HG03025 (cell line): ENCODE data around the gene ERF.
"Not testable (repeated sequence)": the region's sequence is repeated elsewhere in the genome, so short reads cannot be mapped to it uniquely, and the experiment has no call there.

Experiments
- ATAC-seq: cut with Tn5 transposase; IDR thresholded peaks from one replicate; pipeline ENCODE4 v1.9.1; 2021; ENCODE audit warnings: mild to moderate bottlenecking, moderate library complexity; ENCODE audit not compliant: unreplicated experiment, low FRiP score

ERF gene

DNA sequence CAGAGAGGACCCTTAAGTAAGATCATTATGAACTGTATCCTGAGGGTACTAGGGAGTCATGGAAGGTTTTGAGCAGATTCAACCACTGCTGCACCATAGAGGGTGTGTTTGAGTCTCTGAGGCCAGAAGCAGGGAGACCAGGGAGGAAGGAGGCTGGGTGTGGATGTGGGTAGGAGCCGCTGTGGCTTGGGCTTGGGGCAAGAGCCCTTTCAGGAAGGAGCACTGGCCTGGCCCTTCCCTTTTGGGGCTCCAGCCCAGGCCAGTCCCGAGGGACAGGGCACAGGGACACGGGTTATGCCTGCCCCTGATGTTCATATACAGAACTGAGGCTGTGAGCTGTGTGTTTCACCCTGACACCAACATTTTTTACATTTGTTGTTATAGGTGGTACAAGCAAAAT lies 21.4 kb upstream of the ERF start:
- ATAC-seq, result no peak

DNA sequence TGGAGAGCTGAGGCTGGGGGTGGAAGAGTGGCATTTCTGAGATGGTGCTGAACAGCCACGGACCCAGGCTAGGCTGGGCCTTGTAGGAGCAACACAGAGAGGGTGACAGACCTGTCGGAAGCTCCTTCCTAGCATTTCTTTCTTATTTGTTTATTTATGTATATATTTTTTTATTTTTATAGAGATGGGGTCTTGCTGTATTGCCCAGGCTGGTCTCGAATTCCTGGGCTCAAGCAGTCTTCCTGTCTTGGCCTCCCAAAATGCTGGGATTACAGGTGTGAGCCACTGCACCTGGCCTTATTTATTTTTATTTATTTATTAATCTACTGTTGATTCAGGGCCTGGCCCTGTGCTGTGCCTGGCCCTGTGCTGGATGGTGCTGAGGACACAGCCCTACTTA lies 20.6 kb upstream of the ERF start:
- no peak for ATAC-seq

DNA sequence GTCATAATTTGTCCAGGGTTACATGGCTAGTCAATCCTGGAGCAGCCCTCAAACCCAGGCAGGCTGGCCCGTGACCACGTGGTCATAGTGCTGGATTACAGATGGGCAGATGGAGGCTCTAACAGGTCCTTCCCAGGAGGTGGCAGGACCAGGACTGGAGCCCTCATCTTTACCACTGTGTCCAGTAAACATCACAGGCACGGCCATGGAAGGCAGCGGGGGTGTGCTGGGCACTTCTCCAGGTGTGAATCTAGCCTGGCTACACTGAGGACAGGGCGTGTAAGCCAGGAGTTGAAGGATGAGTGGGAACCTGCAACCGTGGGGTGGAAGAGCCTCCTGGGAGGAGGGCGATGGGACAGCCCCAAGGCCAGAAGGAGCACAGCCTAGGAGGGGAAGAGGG lies 20.2 kb upstream of the ERF start:
- ATAC-seq, result no peak

- no peak for ATAC-seq
These were observed 19.2 kb upstream of the ERF start for GRCh38 chr19:42274065-42274682.

GRCh38 chr19:42273407-42274064 lies 18.6 kb upstream of the ERF start:
- ATAC-seq, result no peak

DNA sequence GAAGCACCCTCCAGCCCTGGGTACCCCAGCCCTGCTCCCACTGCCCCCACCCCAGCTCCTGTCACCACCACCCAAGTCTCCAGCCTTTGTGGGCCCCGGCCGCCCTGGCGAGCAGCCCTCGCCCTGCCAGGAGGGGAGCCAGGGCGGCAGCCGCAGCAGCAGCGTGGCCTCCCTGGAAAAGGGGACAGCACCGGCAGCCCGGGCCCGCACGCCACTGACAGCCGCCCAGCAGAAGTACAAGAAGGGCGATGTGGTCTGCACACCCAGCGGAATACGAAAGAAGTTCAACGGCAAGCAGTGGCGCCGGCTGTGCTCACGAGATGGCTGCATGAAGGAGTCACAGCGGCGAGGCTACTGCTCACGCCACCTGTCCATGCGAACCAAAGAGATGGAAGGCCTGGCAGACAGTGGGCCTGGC lies 18.1 kb upstream of the ERF start:
- no peak for ATAC-seq

DNA sequence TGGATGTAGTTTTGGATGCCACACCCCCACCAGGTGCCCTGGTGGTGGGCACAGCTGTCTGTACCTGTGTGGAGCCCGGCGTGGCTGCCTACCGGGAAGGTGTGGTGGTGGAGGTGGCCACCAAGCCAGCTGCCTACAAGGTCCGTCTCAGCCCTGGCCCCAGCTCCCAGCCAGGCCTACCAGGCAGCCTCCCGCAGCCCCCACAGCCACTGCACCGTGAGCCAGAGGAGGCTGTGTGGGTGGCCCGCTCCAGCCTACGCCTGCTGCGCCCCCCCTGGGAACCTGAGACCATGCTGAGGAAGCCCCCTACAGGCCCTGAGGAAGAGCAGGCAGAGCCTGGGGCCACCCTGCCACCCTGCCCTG lies 17.6 kb upstream of the ERF start:
- no peak for ATAC-seq

DNA sequence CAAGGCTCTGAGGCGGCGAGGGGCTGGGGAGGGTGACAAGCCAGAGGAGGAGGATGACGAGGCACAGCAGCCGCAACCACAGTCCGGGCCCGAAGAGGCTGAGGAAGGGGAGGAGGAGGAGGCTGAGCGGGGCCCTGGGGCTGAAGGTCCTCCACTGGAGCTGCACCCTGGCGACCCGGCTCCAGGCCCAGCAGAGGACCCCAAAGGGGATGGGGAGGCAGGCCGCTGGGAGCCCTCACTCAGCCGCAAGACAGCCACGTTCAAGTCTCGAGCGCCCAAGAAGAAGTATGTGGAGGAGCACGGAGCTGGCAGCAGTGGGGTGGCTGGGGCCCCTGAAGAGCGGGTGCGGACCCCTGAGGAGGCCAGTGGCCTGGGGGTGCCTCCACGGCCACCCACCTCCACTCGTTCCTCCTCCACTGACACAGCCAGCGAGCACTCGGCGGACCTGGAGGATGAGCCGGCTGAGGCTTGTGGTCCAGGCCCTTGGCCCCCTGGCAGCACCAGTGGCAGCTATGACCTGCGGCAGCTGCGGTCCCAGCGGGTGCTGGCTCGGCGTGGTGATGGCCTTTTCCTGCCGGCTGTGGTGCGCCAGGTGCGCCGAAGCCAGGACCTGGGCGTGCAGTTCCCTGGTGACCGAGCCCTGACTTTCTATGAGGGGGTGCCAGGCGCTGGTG lies 17.1 kb upstream of the ERF start:
- ATAC-seq, result no peak

DNA sequence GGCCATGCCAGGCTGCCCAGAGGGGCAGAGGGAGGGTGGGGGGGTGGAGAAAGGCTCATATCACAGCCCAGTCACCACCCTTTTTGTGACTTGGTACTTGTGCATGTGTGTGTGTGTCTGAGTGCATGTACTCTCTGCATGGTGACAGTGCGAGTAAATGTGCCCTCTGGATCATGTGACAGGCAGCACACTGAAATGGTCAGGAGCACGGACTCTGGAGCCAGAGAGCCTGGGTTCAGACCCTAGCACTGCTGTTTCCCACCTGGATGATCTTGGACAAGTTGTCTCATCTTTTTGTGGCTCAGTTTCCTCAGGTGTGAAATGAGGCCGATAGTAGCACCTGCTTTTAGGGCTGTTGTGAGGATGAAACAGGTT lies 16.1 kb upstream of the ERF start:
- ATAC-seq, result no peak

GRCh38 chr19:42270346-42271044 lies 15.6 kb upstream of the ERF start:
- ATAC-seq, result no peak

- no peak for ATAC-seq
These were observed 14.8 kb upstream of the ERF start for GRCh38 chr19:42269478-42270345.

- ATAC-seq, result peak; percentile 72
These were observed 14.0 kb upstream of the ERF start, which contains the start of gene CIC for GRCh38 chr19:42268704-42269477. CIC (plus strand) TSS chr19:42269252; CDS start chr19:42271784, 2,532 bp downstream.

DNA sequence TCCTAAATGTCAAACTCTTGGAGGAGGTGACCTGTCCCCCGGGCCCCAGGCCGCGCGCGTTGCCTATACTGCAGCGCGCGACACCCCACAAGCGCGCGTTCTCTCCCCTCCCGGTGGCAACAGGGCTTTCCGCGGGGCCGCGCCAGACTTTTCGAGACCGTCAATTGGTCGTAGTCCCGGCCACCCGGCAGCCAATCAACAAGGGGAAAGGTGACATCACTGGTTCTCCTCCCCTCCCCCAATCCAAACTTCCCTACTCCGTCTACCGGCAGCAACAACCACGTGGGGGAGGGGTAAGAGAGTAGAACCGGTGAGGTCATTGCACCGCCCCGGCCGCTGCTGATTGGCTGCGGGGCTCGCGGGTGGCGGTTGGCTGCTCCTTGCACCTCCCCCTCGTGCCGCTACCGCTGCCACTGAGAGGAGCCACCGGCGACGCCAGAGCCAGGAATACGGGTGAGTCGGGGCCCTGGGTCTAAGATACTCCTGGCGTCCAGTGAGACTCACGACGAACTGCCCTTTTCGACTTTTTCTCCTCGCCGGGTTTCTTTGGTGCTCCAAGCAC lies 13.3 kb upstream of the ERF start:
- ATAC-seq, result peak; percentile 55

- ATAC-seq, result no peak
These were observed 12.8 kb upstream of the ERF start for GRCh38 chr19:42267644-42268141.

DNA sequence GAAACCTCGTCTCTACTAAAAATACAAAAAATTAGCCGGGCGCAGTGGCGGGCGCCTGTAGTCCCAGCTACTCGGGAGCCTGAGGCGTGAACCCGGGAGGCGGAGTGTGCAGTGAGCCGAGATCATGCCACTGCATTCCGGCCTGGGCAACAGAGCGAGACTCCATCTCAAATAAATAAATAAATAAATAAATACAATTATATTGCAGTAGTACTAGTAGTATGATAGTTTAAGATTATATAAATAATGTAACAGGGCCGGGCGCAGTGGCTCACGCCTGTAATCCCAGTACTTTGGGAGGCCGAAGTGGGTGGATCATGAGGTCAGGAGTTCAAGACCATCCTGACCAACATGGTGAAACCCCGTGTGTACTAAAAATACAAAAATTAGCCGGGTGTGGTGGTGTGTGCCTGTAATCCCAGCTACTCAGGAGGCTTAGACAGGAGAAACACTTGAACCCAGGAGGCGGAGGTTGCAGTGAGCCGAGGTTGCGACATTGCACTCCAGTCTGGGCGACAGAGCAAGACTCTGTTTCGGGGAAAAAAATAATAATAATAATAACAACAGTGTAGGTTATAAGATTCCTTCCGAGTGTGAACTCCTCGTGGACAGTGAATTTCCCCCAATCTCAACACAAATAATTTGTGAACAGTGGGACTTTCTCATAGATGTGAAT lies 12.1 kb upstream of the ERF start:
- not testable (repeated sequence) for ATAC-seq

DNA sequence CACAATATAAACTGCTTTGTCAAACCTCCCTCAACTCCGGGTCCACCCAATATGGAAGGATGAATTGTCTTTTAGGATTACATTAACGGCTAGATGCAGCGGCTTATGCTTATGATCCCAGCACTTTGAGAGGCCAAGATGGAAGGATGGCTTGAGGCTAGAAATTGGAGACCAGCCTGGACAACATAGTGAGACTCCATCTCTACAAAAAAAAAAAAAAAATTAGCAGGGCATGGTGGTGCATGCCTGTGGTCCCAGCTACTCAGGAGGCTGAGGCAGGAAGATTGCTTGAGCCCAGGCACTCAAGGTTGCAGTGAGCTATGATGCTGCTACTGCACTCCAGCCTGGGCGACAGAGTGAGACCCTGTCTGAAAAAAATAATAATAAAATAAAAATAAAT lies 11.2 kb upstream of the ERF start:
- ATAC-seq, result not testable (repeated sequence)

- ATAC-seq, result no peak
These were observed 6.8 kb upstream of the ERF start for GRCh38 chr19:42261763-42262162.

GRCh38 chr19:42257842-42258241 lies 2.9 kb upstream of the ERF start:
- not testable (repeated sequence) for ATAC-seq
